Inflammatory macrophage treated with lipopolysaccharide for 1 hour (primary cell): Measurements from ENCODE around the gene MIER2.

Source experiments
- DNase-seq, 2 donors: peaks; one replicate each; pipeline ENCODE4 v3.0.0-alpha.2; 2020 to 2022

Gene MIER2

GRCh38 chr19:328025-328505 is 16.5 kb downstream of the MIER2 start:
- DNase-seq = no peak

- DNase-seq = no peak
Measured at GRCh38 chr19:327291-328024, 17.1 kb downstream of the MIER2 start.

GRCh38 chr19:326871-327270 is 17.7 kb downstream of the MIER2 start:
- DNase-seq = no peak

GRCh38 chr19:325937-326565 is 18.5 kb downstream of the MIER2 start:
- no peak for DNase-seq

- no peak for DNase-seq
Measured at GRCh38 chr19:325173-325936, 19.2 kb downstream of the MIER2 start.

- no peak for DNase-seq
Measured at GRCh38 chr19:324716-325115, 19.9 kb downstream of the MIER2 start.

- DNase-seq = no peak
Measured at GRCh38 chr19:322616-323015, 22.0 kb downstream of the MIER2 start.

- DNase-seq = no peak
Measured at GRCh38 chr19:318509-318774, 26.2 kb downstream of the MIER2 start.

GRCh38 chr19:317710-318508 is 26.7 kb downstream of the MIER2 start:
- DNase-seq = no peak

- no peak for DNase-seq
Measured at GRCh38 chr19:315811-316210, 28.8 kb downstream of the MIER2 start.

- no peak for DNase-seq
Measured at GRCh38 chr19:313988-314815, 30.4 kb downstream of the MIER2 start.

GRCh38 chr19:313169-313987 is 31.2 kb downstream of the MIER2 start:
- DNase-seq = no peak

- no peak for DNase-seq
Measured at GRCh38 chr19:311813-312261, 32.8 kb downstream of the MIER2 start.

- DNase-seq = no peak
Measured at GRCh38 chr19:310781-311496, 33.7 kb downstream of the MIER2 start.

GRCh38 chr19:310141-310651 is 34.4 kb downstream of the MIER2 start:
- no peak for DNase-seq

- no peak for DNase-seq
Measured at GRCh38 chr19:309206-309565, 35.4 kb downstream of the MIER2 start.

GRCh38 chr19:308471-309205 is 36.0 kb downstream of the MIER2 start:
- no peak for DNase-seq

- no peak for DNase-seq
Measured at GRCh38 chr19:307793-308420, 36.7 kb downstream of the MIER2 start.

GRCh38 chr19:307111-307531 is 37.5 kb downstream of the MIER2 start:
- no peak for DNase-seq
